HEK293 (cell line): Measurements from ENCODE around the gene CAMP.
"Not testable (repeated sequence)": the region's sequence is repeated elsewhere in the genome, so short reads cannot be mapped to it uniquely, and the experiment has no call there.

Experiments used
- CTCF ChIA-PET: fragments of 350-600 bp; formaldehyde crosslinking; extraction: SDS; loops from one replicate; lab custom pipeline; 2021; ENCODE audit warnings: antibody characterized with exemption; lab: Yijun Ruan, JAX
- POLR2A ChIA-PET: fragments of 300-600 bp; formaldehyde crosslinking; extraction: SDS; loops from one replicate; lab custom pipeline; 2020; ENCODE audit warnings: antibody characterized with exemption, inconsistent platforms; lab: Yijun Ruan, JAX
- H3K27ac ChIP-seq: fragments of 200-500 bp; sonication (Bioruptor generic); 2 replicates; pipeline ENCODE4 v1.5.1; 2014; ENCODE audit warnings: low read depth, low read length, control low read depth, inconsistent platforms; ENCODE audit errors: extremely low read depth
- H3K36me3 ChIP-seq, 2 experiments: fragments of 200-500 bp in 1 of 2; sonication (Bioruptor generic) in 1 of 2; 1 replicate in 1 of 2; 2 replicates in 1 of 2; pipeline ENCODE4 v1.5.1; 2014 to 2017; ENCODE audit warnings: inconsistent platforms in 2 of 2, low read length in 2 of 2; ENCODE audit not compliant: control insufficient read depth in 2 of 2, insufficient read depth in 1 of 2
- H3K4me1 ChIP-seq: fragments of 200-500 bp; sonication (Bioruptor generic); 2 replicates; pipeline ENCODE4 v1.5.1; 2014; ENCODE audit warnings: mild to moderate bottlenecking, low read length, inconsistent platforms; ENCODE audit not compliant: control insufficient read depth, insufficient read depth
- H3K4me3 ChIP-seq: 2 replicates; pipeline ENCODE4 v1.5.1; 2011; ENCODE audit warnings: low read depth, mild to moderate bottlenecking, control low read depth, low read length, moderate library complexity
- H3K9me3 ChIP-seq: fragments of 200-500 bp; sonication (Bioruptor generic); 2 replicates; pipeline ENCODE4 v1.5.1; 2014; ENCODE audit warnings: low read depth, low read length, inconsistent platforms; ENCODE audit not compliant: control insufficient read depth, insufficient read depth
- AEBP2 ChIP-seq: fragments of 450-650 bp; formaldehyde crosslinking; IDR thresholded peaks from 2 replicates; pipeline ENCODE4 v1.5.1; 2016; ENCODE audit warnings: missing biosample characterization, missing genetic modification characterization, borderline replicate concordance
- GLIS2 ChIP-seq: fragments of 450-650 bp; formaldehyde crosslinking; IDR thresholded peaks from 2 replicates; pipeline ENCODE4 v1.5.1; 2016; ENCODE audit warnings: missing biosample characterization, missing genetic modification characterization
- PRDM2 ChIP-seq: fragments of 450-650 bp; formaldehyde crosslinking; IDR thresholded peaks from 2 replicates; pipeline ENCODE4 v1.5.1; 2016; ENCODE audit warnings: missing biosample characterization, missing genetic modification characterization, borderline replicate concordance
- ZFP37 ChIP-seq: fragments of 450-650 bp; formaldehyde crosslinking; IDR thresholded peaks from 2 replicates; pipeline ENCODE4 v1.5.1; 2016; ENCODE audit warnings: missing biosample characterization, missing genetic modification characterization
- ZNF133 ChIP-seq: fragments of 450-650 bp; formaldehyde crosslinking; IDR thresholded peaks from 2 replicates; pipeline ENCODE4 v1.5.1; 2016; ENCODE audit warnings: missing biosample characterization, missing genetic modification characterization
- ZNF24 ChIP-seq: fragments of 450-650 bp; formaldehyde crosslinking; IDR thresholded peaks from 2 replicates; pipeline ENCODE4 v1.5.1; 2016; ENCODE audit warnings: missing biosample characterization, missing genetic modification characterization
- ZNF26 ChIP-seq: fragments of 450-650 bp; formaldehyde crosslinking; IDR thresholded peaks from 2 replicates; pipeline ENCODE4 v1.5.1; 2016; ENCODE audit warnings: missing biosample characterization, missing genetic modification characterization
- ZNF280D ChIP-seq: fragments of 450-650 bp; formaldehyde crosslinking; IDR thresholded peaks from 2 replicates; pipeline ENCODE4 v1.5.1; 2016; ENCODE audit warnings: missing biosample characterization, missing genetic modification characterization
- ZNF37A ChIP-seq: fragments of 450-650 bp; IDR thresholded peaks from 2 replicates; pipeline ENCODE4 v1.5.1; 2018; ENCODE audit warnings: missing biosample characterization, missing genetic modification characterization
- ZNF426 ChIP-seq: fragments of 450-650 bp; formaldehyde crosslinking; IDR thresholded peaks from 2 replicates; pipeline ENCODE4 v1.5.1; 2017; ENCODE audit warnings: missing biosample characterization, missing genetic modification characterization, mild to moderate bottlenecking, inconsistent platforms, moderate library complexity
- ZNF610 ChIP-seq: fragments of 450-650 bp; formaldehyde crosslinking; IDR thresholded peaks from 2 replicates; pipeline ENCODE4 v1.5.1; 2016; ENCODE audit warnings: missing biosample characterization, missing genetic modification characterization, borderline replicate concordance
- ZNF626 ChIP-seq: fragments of 450-650 bp; sonication (Bioruptor Pico); formaldehyde crosslinking; IDR thresholded peaks from 2 replicates; pipeline ENCODE4 v1.5.1; 2018; ENCODE audit warnings: missing biosample characterization, missing genetic modification characterization, inconsistent platforms
- ZSCAN18 ChIP-seq: fragments of 450-650 bp; formaldehyde crosslinking; IDR thresholded peaks from 2 replicates; pipeline ENCODE4 v1.5.1; 2016; ENCODE audit warnings: missing biosample characterization, missing genetic modification characterization

The CAMP gene

GRCh38 chr3:48269592-48269991 is 46.3 kb downstream of the CAMP start (continued):
- TF ChIP-seq PRDM2 (tag by site-specific recombination) = no peak
- TF ChIP-seq ZSCAN18 (tag by site-specific recombination) = no peak

- peaks cover 0 to 57% of the 10 kb centered on the region in 2 experiments; a peak in 2 of 3 replicates for H3K36me3 ChIP-seq
- CTCF ChIA-PET = interaction anchor here (7.6 kb wide), 1 partner anchor 166 kb away, joined by 97 read pairs; no protein-coding TSS in a partner anchor
- POLR2A ChIA-PET = no interaction called here
Measured at GRCh38 chr3:48270306-48270705, 47.0 kb downstream of the CAMP start.

GRCh38 chr3:48271223-48271622 is 47.9 kb downstream of the CAMP start:
- not testable (repeated sequence) for H3K27ac ChIP-seq, H3K9me3 ChIP-seq, H3K4me1 ChIP-seq, H3K4me3 ChIP-seq
- H3K36me3 ChIP-seq = peaks cover 0 to 49% of the 10 kb centered on the region in 2 experiments; a peak in 1 of 3 replicates
- ChIA-PET POLR2A (interaction anchor here (1.0 to 1.2 kb wide), 2 partner anchors 12 to 168 kb away, joined by 3 to 5 read pairs; partner anchors contain the start of gene CCDC51), CTCF (interaction anchor here (0.7 to 7.6 kb wide), 5 partner anchors 27 to 283 kb away, joined by 3 to 97 read pairs (median 4); no protein-coding TSS in a partner anchor)

More at GRCh38 chr3:48270306-48270705, 47.0 kb downstream of the CAMP start:
- Histone ChIP-seq H3K4me3 (no peak overlapping the region), H3K4me1 (no peaks in the 10 kb centered on the region), H3K27ac (no peak overlapping the region), H3K9me3 (no peaks in the 10 kb centered on the region)
- no peak for TF ChIP-seq ZNF133
- TF ChIP-seq ZNF426 (tag by site-specific recombination) = no peak
- no peak for TF ChIP-seq ZFP37

GRCh38 chr3:48271763-48272498 is 48.6 kb downstream of the CAMP start:
- Histone ChIP-seq H3K4me1 (no peaks in the 10 kb centered on the region), H3K4me3 (no peak overlapping the region), H3K9me3 (no peaks in the 10 kb centered on the region), H3K27ac (no peak overlapping the region), H3K36me3 (peaks cover 0 to 42% of the 10 kb centered on the region in 2 experiments; a peak in 1 of 3 replicates)
- CTCF ChIA-PET = interaction anchor here (0.7 to 7.6 kb wide), 4 partner anchors 128 to 283 kb away, joined by 3 to 97 read pairs (median 6); no protein-coding TSS in a partner anchor
- POLR2A ChIA-PET = interaction anchor here (1.0 to 1.2 kb wide), 2 partner anchors 13 to 168 kb away, joined by 3 to 5 read pairs; partner anchors contain the start of gene CCDC51
- TF ChIP-seq ZNF26 (tag by site-specific recombination) (0 out of 2 replicates have a peak, but pooled peaks have one; percentile 14), ZNF24 (no peak), ZNF626 (tag by site-specific recombination) (0 out of 2 replicates have a peak, but pooled peaks have one; percentile 66), GLIS2 (tag by site-specific recombination) (no peak), ZNF37A (tag by site-specific recombination) (no peak), ZNF610 (tag by site-specific recombination) (peak; percentile 63; the same call in 1 of the 2 replicates), ZNF280D (tag by site-specific recombination) (no peak), AEBP2 (no peak)
